SU-DHL-6 (cell line): ENCODE results near the gene PPP1R27.
A peak's percentile ranks its signal among the peaks of the same experiment; 100 is the strongest.

Experiments used
- H2AFZ ChIP-seq: fragments of 200-600 bp; sonication (generic); 2 replicates; pipeline ENCODE4 v1.6.1; 2014; ENCODE audit warnings: low read depth, mild to moderate bottlenecking, moderate library complexity, mixed read lengths, antibody characterized with exemption, low read length; ENCODE audit not compliant: severe bottlenecking
- H3F3A ChIP-seq: fragments of 200-600 bp; shearing (Covaris generic); 2 replicates; pipeline ENCODE4 v1.6.0; 2016; ENCODE audit warnings: antibody characterized with exemption, mild to moderate bottlenecking; ENCODE audit not compliant: insufficient read depth
- H3K27ac ChIP-seq: fragments of 200-600 bp; sonication (generic); 2 replicates; pipeline ENCODE4 v1.5.1; 2016; ENCODE audit warnings: low read depth, mild to moderate bottlenecking, low read length, moderate library complexity, mixed read lengths
- H3K27me3 ChIP-seq: fragments of 200-600 bp; sonication (generic), shearing (Covaris generic); 2 replicates; pipeline ENCODE4 v1.6.0; 2014; ENCODE audit warnings: mild to moderate bottlenecking, low read length
- H3K36me3 ChIP-seq: fragments of 200-600 bp; sonication (generic); 2 replicates; pipeline ENCODE4 v1.6.1; 2014; ENCODE audit warnings: mild to moderate bottlenecking, low read length, mixed read lengths
- H3K4me2 ChIP-seq: fragments of 300-600, 200-600 bp; shearing (Covaris generic), sonication (generic); 2 replicates; pipeline ENCODE4 v1.6.0; 2014; ENCODE audit warnings: low read length, low read depth, mild to moderate bottlenecking; ENCODE audit not compliant: poor library complexity, severe bottlenecking
- H3K4me3 ChIP-seq: fragments of 200-600 bp; sonication (generic); 2 replicates; pipeline ENCODE4 v1.5.1; 2014; ENCODE audit warnings: antibody characterized with exemption, low read length, mild to moderate bottlenecking, mixed read lengths; ENCODE audit not compliant: insufficient read depth, poor library complexity, severe bottlenecking
- H3K79me2 ChIP-seq: fragments of 200-600 bp; sonication (generic); 2 replicates; pipeline ENCODE4 v1.6.1; 2014; ENCODE audit warnings: mild to moderate bottlenecking, low read length, moderate library complexity; ENCODE audit not compliant: insufficient read depth
- H3K9ac ChIP-seq: fragments of 200-600 bp; sonication (generic); 2 replicates; pipeline ENCODE4 v1.7.0; 2014; ENCODE audit warnings: mild to moderate bottlenecking, low read length
- H3K9me2 ChIP-seq: fragments of 200-600 bp; sonication (generic); replicated peaks from 2 replicates; pipeline ENCODE4 v1.6.1; 2014; ENCODE audit warnings: low read length; ENCODE audit not compliant: insufficient read depth
- H3K9me3 ChIP-seq: fragments of 200-600 bp; sonication (generic); 2 replicates; pipeline ENCODE4 v1.6.1; 2014; ENCODE audit warnings: low read length, mixed read lengths; ENCODE audit not compliant: insufficient read depth
- H4K20me1 ChIP-seq: fragments of 200-600 bp; sonication (generic); 2 replicates; pipeline ENCODE4 v1.6.1; 2014; ENCODE audit warnings: low read depth, mild to moderate bottlenecking, antibody characterized with exemption, low read length, moderate library complexity, mixed read lengths
- CTCF ChIP-seq: fragments of 200-600 bp; sonication (generic); IDR thresholded peaks from one replicate; pipeline ENCODE4 v1.5.1; 2017; ENCODE audit warnings: antibody characterized with exemption, mild to moderate bottlenecking, low read length, moderate library complexity; ENCODE audit not compliant: insufficient read depth, poor library complexity, severe bottlenecking
- EZH2phosphoT487 ChIP-seq: fragments of 200-600 bp; sonication (generic), shearing (Covaris generic); conservative IDR thresholded peaks from 2 replicates; pipeline ENCODE4 v1.6.1; 2018; ENCODE audit warnings: mild to moderate bottlenecking, antibody characterized with exemption, low read length, moderate library complexity, mixed read lengths

Gene PPP1R27

GRCh38 chr17:81859906-81860755 lies 25.3 kb upstream of the PPP1R27 start, which contains the start of gene P4HB:
P4HB (minus strand) TSS chr17:81860535; CDS start chr17:81860471, 64 bp downstream.
- Histone ChIP-seq H3K79me2 (peaks cover 59% of the 10 kb centered on the region), H3K9me3 (no peaks in the 10 kb centered on the region), H3K9ac (peak within 1 kb of the TSS; percentile 92), H3K27ac (peak within 1 kb of the TSS; percentile 54), H3K36me3 (peaks cover 5% of the 10 kb centered on the region), H2AFZ (no peak within 1 kb of the TSS), H3K4me3 (peak within 1 kb of the TSS; percentile 87), H3K4me2 (peak within 1 kb of the TSS; percentile 85), H4K20me1 (0 out of 2 replicates have a peak, but pooled peaks cover 3% of the 10 kb centered on the region), H3K9me2 (no peaks in the 10 kb centered on the region), H3K27me3 (no peaks in the 10 kb centered on the region), H3F3A (peaks cover 4% of the 10 kb centered on the region; the same call in 1 of the 2 replicates)
- TF ChIP-seq EZH2phosphoT487 (no peak), CTCF (no peak)

- Histone ChIP-seq H3F3A (peaks cover 4% of the 10 kb centered on the region; the same call in 1 of the 2 replicates), H3K36me3 (peaks cover 5% of the 10 kb centered on the region), H3K27me3 (no peaks in the 10 kb centered on the region), H3K9me3 (no peaks in the 10 kb centered on the region), H3K9ac (peak overlapping the region; percentile 90), H3K4me2 (peak overlapping the region; percentile 81), H3K9me2 (no peaks in the 10 kb centered on the region), H3K27ac (peak overlapping the region; percentile 54), H3K79me2 (peaks cover 59% of the 10 kb centered on the region), H4K20me1 (0 out of 2 replicates have a peak, but pooled peaks cover 3% of the 10 kb centered on the region), H3K4me3 (peak overlapping the region; percentile 87), H2AFZ (no peak overlapping the region)
- TF ChIP-seq CTCF (no peak), EZH2phosphoT487 (no peak)
These were observed 24.4 kb upstream of the PPP1R27 start for GRCh38 chr17:81858967-81859905.

- Histone ChIP-seq H3K9ac (no peak overlapping the region; the same call in 1 of the 2 replicates), H3K9me3 (no peaks in the 10 kb centered on the region), H3K4me3 (no peak overlapping the region), H3K4me2 (peak overlapping the region; percentile 81), H3F3A (peaks cover 4% of the 10 kb centered on the region; the same call in 1 of the 2 replicates), H3K36me3 (peaks cover 5% of the 10 kb centered on the region), H4K20me1 (0 out of 2 replicates have a peak, but pooled peaks cover 3% of the 10 kb centered on the region), H3K27ac (no peak overlapping the region), H3K79me2 (peaks cover 56% of the 10 kb centered on the region), H3K27me3 (no peaks in the 10 kb centered on the region), H2AFZ (no peak overlapping the region), H3K9me2 (no peaks in the 10 kb centered on the region)
- TF ChIP-seq EZH2phosphoT487 (no peak), CTCF (no peak)
These were observed 23.5 kb upstream of the PPP1R27 start for GRCh38 chr17:81858170-81858966.
